AG09319 (cell line): ENCODE measurements around the gene UNC5B.

Experiments
- DNase-seq: peaks from one replicate; pipeline ENCODE4 v3.0.0-alpha.2; 2010; ENCODE audit warnings: low read depth; ENCODE audit errors: extremely low read depth
- TF ChIP-seq, protein P1 (sequence below): IDR thresholded peaks from 2 replicates; pipeline ENCODE4 v1.5.1; 2011; ENCODE audit warnings: low read depth, mild to moderate bottlenecking, inconsistent platforms, low read length, moderate library complexity

Gene UNC5B

DNA sequence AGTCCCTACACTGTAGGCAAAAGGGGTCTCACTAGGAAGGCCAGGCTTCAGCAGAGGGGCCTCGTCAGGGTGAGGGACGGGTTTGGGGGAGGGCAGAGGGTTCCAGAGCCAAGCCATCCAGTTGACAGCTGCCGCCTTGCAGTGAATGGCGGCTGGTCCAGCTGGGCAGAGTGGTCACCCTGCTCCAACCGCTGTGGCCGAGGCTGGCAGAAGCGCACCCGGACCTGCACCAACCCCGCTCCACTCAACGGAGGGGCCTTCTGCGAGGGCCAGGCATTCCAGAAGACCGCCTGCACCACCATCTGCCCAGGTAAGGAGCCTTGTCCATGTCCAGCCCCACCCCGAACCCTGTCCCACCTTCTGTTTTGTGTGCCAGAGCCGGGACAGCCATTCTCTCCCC, 75.1 kb downstream of the UNC5B start:
- no peak for DNase-seq
- TF ChIP-seq, protein P1, sequence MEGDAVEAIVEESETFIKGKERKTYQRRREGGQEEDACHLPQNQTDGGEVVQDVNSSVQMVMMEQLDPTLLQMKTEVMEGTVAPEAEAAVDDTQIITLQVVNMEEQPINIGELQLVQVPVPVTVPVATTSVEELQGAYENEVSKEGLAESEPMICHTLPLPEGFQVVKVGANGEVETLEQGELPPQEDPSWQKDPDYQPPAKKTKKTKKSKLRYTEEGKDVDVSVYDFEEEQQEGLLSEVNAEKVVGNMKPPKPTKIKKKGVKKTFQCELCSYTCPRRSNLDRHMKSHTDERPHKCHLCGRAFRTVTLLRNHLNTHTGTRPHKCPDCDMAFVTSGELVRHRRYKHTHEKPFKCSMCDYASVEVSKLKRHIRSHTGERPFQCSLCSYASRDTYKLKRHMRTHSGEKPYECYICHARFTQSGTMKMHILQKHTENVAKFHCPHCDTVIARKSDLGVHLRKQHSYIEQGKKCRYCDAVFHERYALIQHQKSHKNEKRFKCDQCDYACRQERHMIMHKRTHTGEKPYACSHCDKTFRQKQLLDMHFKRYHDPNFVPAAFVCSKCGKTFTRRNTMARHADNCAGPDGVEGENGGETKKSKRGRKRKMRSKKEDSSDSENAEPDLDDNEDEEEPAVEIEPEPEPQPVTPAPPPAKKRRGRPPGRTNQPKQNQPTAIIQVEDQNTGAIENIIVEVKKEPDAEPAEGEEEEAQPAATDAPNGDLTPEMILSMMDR, result no peak

- DNase-seq, result no peak
- TF ChIP-seq, protein P1, result no peak
Measured at GRCh38 chr10:71288461-71288860, 76.1 kb downstream of the UNC5B start.

DNA sequence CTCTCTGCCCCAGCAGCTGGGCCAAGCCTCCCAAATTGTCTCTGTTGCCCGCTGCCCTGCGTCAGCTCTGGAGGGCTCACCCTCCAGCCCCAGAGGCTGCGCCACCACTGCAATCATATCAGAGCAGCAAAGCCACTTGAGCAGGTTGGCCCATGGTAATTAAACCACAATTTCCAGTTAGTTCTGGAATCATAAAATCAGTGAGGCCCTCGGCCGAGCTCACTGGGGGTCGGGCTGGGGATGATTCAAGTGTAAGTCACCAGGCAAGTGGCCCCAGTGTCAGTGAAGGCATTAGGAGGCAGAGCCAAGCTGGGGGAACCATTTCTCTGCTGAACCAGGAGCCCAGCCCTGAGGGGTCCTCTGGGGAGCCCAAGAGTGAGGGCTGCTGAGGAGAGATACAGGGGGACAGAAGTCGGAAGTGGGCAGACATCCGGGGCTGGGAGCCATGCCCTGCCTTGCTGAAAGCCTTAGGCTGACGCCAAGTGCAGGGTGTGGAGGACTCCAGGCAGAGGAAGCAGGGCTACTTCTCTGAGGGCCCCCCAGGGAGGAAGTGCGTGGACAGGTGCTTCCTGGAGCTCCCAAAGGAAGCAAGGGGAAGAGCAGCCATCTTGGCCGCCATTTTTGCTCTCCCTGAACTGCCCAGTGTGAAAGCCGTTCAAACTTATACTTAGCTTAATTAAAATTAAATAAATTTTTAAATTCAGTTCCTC, 77.2 kb downstream of the UNC5B start:
- no peak for DNase-seq
- TF ChIP-seq, protein P1, result no peak

GRCh38 chr10:71290331-71290730, 78.0 kb downstream of the UNC5B start:
- TF ChIP-seq, protein P1, result no peak
- DNase-seq, result no peak

DNA sequence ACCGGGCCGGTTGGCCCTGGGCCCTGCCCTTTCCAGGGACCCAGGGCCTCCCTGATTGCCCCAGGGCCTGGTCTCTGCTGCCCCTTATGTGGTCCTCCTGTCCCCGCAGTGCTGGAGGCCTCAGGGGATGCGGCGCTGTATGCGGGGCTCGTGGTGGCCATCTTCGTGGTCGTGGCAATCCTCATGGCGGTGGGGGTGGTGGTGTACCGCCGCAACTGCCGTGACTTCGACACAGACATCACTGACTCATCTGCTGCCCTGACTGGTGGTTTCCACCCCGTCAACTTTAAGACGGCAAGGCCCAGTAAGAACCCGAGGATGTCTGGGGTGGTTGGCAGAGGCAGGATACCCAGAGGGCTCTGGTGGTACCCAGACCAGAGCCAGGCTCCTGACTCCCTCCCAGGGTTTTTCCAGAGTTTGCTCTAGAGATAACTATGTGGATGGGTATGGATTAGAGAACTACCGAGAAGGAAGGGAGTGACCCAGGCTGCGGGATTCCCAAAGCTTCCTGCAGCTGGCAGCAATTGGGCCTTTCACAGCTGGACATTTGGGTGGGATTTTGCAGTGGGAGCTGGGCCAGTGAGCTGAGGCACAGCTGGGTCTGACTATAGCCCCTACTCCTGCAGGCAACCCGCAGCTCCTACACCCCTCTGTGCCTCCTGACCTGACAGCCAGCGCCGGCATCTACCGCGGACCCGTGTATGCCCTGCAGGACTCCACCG, 78.6 kb downstream of the UNC5B start:
- TF ChIP-seq, protein P1, result no peak
- DNase-seq, result no peak

- TF ChIP-seq, protein P1, result no peak
- no peak for DNase-seq
Measured at GRCh38 chr10:71291528-71291900, 79.1 kb downstream of the UNC5B start.
